ENCODE results near the gene SLC24A2.

GRCh38 chr9:19771446-19771845, 17.4 kb downstream of the SLC24A2 start:
- TF ChIP-seq YY1 (IDR thresholded peaks at IDR 0.05; ENCODE audit: insufficient read depth, insufficient read length) (no peak), ZNF274 (IDR thresholded peaks at IDR 0.05; ENCODE audit: low read depth, low read length) (no peak)
